ENCODE measurements around the gene HAP1. TPM values are rescaled to one million over a fixed set of nuclear protein-coding genes. Genes with fewer than 3 reads are reported as not detected.

The HAP1 gene
- polyA plus RNA-seq, 1 of the 3 experiments (the other 2 are of a cell fraction) = 0.18 TPM

- CTCF ChIA-PET = interaction anchor here (0.6 to 3.1 kb wide), 25 partner anchors 10 to 1248 kb away, joined by 3 to 125 read pairs (median 6); partner anchors contain the start of genes GAST, JUP, NKIRAS2 and P3H4
- H3K9ac ChIP-seq = no peak overlapping the region
Observed at GRCh38 chr17:41695134-41695661, 39.2 kb downstream of the HAP1 start.

GRCh38 chr17:41692722-41693521, 41.5 kb downstream of the HAP1 start:
- H3K27me3 ChIP-seq (ENCODE audit: insufficient read depth) = no peaks in the 10 kb centered on the region
- H3F3A ChIP-seq (replicated peaks; ENCODE audit: insufficient read depth) = peaks cover 76% of the 10 kb centered on the region
- H3K9me3 ChIP-seq = no peaks in the 10 kb centered on the region
- WGBS (ENCODE audit: low lambda C conversion rate) = 93% methylated on average over 11 of the region's 11 CpGs
- peak overlapping the region in 1 of 2 experiments; percentile 100; a peak in 1 of 4 replicates for H3K27ac ChIP-seq (ENCODE audit: low read depth in 2 of 2, low read length in 1 of 2)
- no peak overlapping the region for H3K4me2 ChIP-seq
- H3K36me3 ChIP-seq (replicated peaks in 1 of 2; ENCODE audit: control insufficient read depth in 1 of 2, insufficient read depth in 2 of 2, low read length in 1 of 2) = peaks cover 38 to 53% of the 10 kb centered on the region in 2 experiments
- POLR2A ChIA-PET = interaction anchor here (0.6 to 0.9 kb wide), 3 partner anchors 19 to 149 kb away, joined by 3 read pairs; no protein-coding TSS in a partner anchor
- peaks cover 42% of the 10 kb centered on the region for H4K20me1 ChIP-seq (ENCODE audit: insufficient read depth)
- no peak overlapping the region for H3K4me3 ChIP-seq (ENCODE audit: low read depth in 2 of 2, low read length in 1 of 2)
- H3K4me1 ChIP-seq (ENCODE audit: control insufficient read depth in 1 of 2, insufficient read depth in 2 of 2, low read depth in 1 of 2, low read length in 1 of 2) = peaks cover 12 to 13% of the 10 kb centered on the region in 2 experiments
- no peak overlapping the region for H3K9ac ChIP-seq
- no peaks in the 10 kb centered on the region for H3K9me2 ChIP-seq
- TF ChIP-seq TEAD4 (IDR thresholded peaks at IDR 0.05; ENCODE audit: borderline replicate concordance, insufficient read depth) = no peak
- TF ChIP-seq GATA2 (CRISPR knock-in tag; IDR thresholded peaks at IDR 0.05) = no peak
- no peak for TF ChIP-seq IRF3 (IDR thresholded peaks at IDR 0.05; ENCODE audit: low read depth, low read length)
- no peak for TF ChIP-seq FOXM1 (IDR thresholded peaks at IDR 0.05; ENCODE audit: low read depth)
- TF ChIP-seq JUND (IDR thresholded peaks at IDR 0.05) = peak; percentile 22; the same call in 1 of the 2 replicates
- no peak for TF ChIP-seq FOSL2 (IDR thresholded peaks at IDR 0.05; ENCODE audit: borderline replicate concordance, low read depth)
- TF ChIP-seq NFIC (IDR thresholded peaks at IDR 0.05; ENCODE audit: borderline replicate concordance) = no peak
- peak; percentile 66; the same call in 1 of the 2 replicates for TF ChIP-seq SIN3A (IDR thresholded peaks at IDR 0.05; ENCODE audit: borderline replicate concordance, low read depth, low read length)
- no peak for TF ChIP-seq SMC3 (IDR thresholded peaks at IDR 0.05; ENCODE audit: low read depth, low read length)
- no peak for TF ChIP-seq TAF1 (IDR thresholded peaks at IDR 0.05; ENCODE audit: borderline replicate concordance, low read depth, low read length)
- DNase-seq = no peak
- H2AFZ ChIP-seq (ENCODE audit: low read depth) = no peak overlapping the region
- CTCF ChIA-PET = interaction anchor here (1.0 to 18.0 kb wide), 3 partner anchors 9 to 27 kb away, joined by 3 to 235 read pairs (median 3); no protein-coding TSS in a partner anchor
- peaks cover 27% of the 10 kb centered on the region for H3K79me2 ChIP-seq (ENCODE audit: insufficient read depth)

More at GRCh38 chr17:41695134-41695661, 39.2 kb downstream of the HAP1 start:
- Histone ChIP-seq H3K4me1 (ENCODE audit: control insufficient read depth in 1 of 2, insufficient read depth in 2 of 2, low read depth in 1 of 2, low read length in 1 of 2) (peaks cover 9 to 12% of the 10 kb centered on the region in 2 experiments), H3K9me3 (no peaks in the 10 kb centered on the region), H4K20me1 (ENCODE audit: insufficient read depth) (peaks cover 33% of the 10 kb centered on the region), H3K79me2 (ENCODE audit: insufficient read depth) (peaks cover 15% of the 10 kb centered on the region), H2AFZ (ENCODE audit: low read depth) (no peak overlapping the region), H3K9me2 (no peaks in the 10 kb centered on the region), H3F3A (replicated peaks; ENCODE audit: insufficient read depth) (peaks cover 63% of the 10 kb centered on the region), H3K4me2 (no peak overlapping the region), H3K27me3 (ENCODE audit: insufficient read depth) (no peaks in the 10 kb centered on the region), H3K36me3 (replicated peaks in 1 of 2; ENCODE audit: control insufficient read depth in 1 of 2, insufficient read depth in 2 of 2, low read length in 1 of 2) (peaks cover 30 to 45% of the 10 kb centered on the region in 2 experiments), H3K4me3 (ENCODE audit: low read depth in 2 of 2, low read length in 1 of 2) (no peak overlapping the region), H3K27ac (ENCODE audit: low read depth in 2 of 2, low read length in 1 of 2) (no peak overlapping the region)
- TF ChIP-seq FOXJ3 (CRISPR knock-in tag; IDR thresholded peaks at IDR 0.05) (no peak), FOXM1 (IDR thresholded peaks at IDR 0.05; ENCODE audit: low read depth) (no peak), USF1 (IDR thresholded peaks at IDR 0.05; ENCODE audit: borderline replicate concordance, low read depth) (no peak), FOSL2 (IDR thresholded peaks at IDR 0.05; ENCODE audit: borderline replicate concordance, low read depth) (no peak), JUND (IDR thresholded peaks at IDR 0.05) (no peak), ZBTB33 (IDR thresholded peaks at IDR 0.05; ENCODE audit: borderline replicate concordance, low read depth) (no peak), GATA2 (CRISPR knock-in tag; IDR thresholded peaks at IDR 0.05) (no peak), TEAD4 (IDR thresholded peaks at IDR 0.05; ENCODE audit: borderline replicate concordance, insufficient read depth) (no peak)
- no peak for DNase-seq
- POLR2A ChIA-PET = interaction anchor here (0.6 kb wide), 1 partner anchor 16 kb away, joined by 4 read pairs; no protein-coding TSS in a partner anchor
- 81% methylated on average over 6 of the region's 7 CpGs for WGBS (ENCODE audit: low lambda C conversion rate)

Measured in SK-N-SH (cell line).